Tibial artery (tissue), 4 donors: ENCODE data around the gene TMSB15A.
"Not testable (repeated sequence)": the region's sequence is repeated elsewhere in the genome, so short reads cannot be mapped to it uniquely, and the experiment has no call there.

Experiments used
- DNase-seq, 2 donors: peaks; one replicate each; pipeline ENCODE4 v3.0.0-alpha.2; 2019
- H3K27ac ChIP-seq, 2 donors: fragments of 200-600 bp; sonication (generic) in 1 of 2; 1 replicate in 1 of 2; 2 replicates in 1 of 2; pipeline ENCODE4 v1.5.1; 2018 to 2019; ENCODE audit warnings: mild to moderate bottlenecking in 1 of 2
- H3K27me3 ChIP-seq, 2 donors: fragments of 200-600 bp; sonication (generic) in 1 of 2; one replicate each; pipeline versions ENCODE4 v1.5.1 to v1.6.0; 2016 to 2019
- H3K36me3 ChIP-seq, 3 donors: fragments of 200-600 bp; sonication (generic) in 2 of 3; one replicate each; pipeline ENCODE4 v1.5.1; 2016 to 2019; ENCODE audit warnings: mild to moderate bottlenecking in 2 of 3
- H3K4me1 ChIP-seq, 4 donors: fragments of 200-600 bp; sonication (generic) in 2 of 4; 1 replicate in 3 of 4; 2 replicates in 1 of 4; pipeline ENCODE4 v1.5.1; 2016 to 2019
- H3K4me3 ChIP-seq, 2 donors: fragments of 200-600 bp; sonication (generic) in 1 of 2; 1 replicate in 1 of 2; 2 replicates in 1 of 2; pipeline ENCODE4 v1.5.1; 2018 to 2019; ENCODE audit warnings: mild to moderate bottlenecking in 2 of 2
- H3K9me3 ChIP-seq, 3 donors: fragments of 200-600 bp; sonication (generic) in 1 of 3; one replicate each; pipeline ENCODE4 v1.5.1; 2016 to 2019
- intact Hi-C: fragments of 100-400 bp; cut with DNase I; formaldehyde crosslinking; loops from one replicate; pipeline ENCODE4 v1.15.0; 2023; ENCODE audit warnings: low total_unique reads
- TF ChIP-seq, protein P1 (sequence below), 2 experiments: fragments of 200-600 bp in 1 of 2; fragments of 450-650 bp in 1 of 2; IDR thresholded peaks; one replicate each; pipeline ENCODE4 v1.5.1; 2017 to 2019; ENCODE audit warnings: antibody characterized with exemption in 2 of 2, mild to moderate bottlenecking in 1 of 2, moderate library complexity in 1 of 2

TMSB15A gene

DNA sequence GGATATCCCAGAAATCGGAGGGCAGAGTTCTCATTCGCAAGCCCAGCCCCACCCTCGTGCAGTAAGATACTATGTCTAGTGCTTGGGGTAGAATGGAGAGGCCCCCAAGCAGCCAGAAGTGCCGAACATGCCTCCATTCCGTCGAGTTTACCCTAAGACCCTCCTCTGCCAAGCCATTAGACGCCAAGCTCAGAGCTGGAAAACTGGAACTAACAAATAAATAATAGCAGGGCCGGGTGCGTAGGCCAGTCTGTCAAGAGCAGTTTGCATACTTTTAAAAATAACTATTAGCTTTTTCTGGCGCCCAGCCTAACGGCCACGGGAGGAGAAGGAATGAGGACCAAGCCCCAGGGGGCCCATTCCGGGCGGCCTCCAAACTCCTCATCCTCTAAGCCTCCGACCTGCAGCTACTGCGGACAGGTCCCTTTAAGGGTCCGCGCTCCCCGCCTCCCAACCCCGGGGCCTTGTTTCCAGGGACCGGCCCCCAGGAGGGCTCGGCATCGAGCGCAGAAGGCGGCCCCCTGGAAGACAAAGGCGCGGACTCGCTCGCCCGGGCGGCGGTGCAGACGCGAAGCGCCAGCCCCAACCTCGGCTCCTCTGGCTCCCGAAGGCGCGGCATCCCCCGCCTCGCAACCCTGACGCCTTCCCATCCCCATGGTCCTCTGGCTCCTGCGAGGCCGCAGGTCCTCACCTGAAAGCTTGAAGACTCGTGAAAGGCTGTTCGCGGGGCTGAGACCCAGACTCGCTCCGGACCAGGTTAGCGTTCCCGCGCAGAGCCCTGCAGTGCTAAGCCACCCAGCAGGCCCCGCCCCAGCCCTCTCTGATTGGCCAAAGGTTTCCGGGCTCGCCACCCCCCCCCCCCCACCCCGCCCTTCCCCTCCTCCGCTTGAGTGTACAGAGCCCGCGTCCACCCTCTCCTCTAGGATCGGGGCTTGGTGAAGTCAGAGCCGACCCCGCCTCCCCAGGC is at the start of gene TMSB15A:
TSS of gene TMSB15A (minus strand) at position 765 of the 967 bp plus-strand sequence.
- H3K27me3 ChIP-seq, result no peaks in the 10 kb centered on the region
- no peaks in the 10 kb centered on the region for H3K36me3 ChIP-seq
- H3K4me1 ChIP-seq, result peaks cover 0 to 6% (median 0%) of the 10 kb centered on the region in 4 donors
- TF ChIP-seq, protein P1, sequence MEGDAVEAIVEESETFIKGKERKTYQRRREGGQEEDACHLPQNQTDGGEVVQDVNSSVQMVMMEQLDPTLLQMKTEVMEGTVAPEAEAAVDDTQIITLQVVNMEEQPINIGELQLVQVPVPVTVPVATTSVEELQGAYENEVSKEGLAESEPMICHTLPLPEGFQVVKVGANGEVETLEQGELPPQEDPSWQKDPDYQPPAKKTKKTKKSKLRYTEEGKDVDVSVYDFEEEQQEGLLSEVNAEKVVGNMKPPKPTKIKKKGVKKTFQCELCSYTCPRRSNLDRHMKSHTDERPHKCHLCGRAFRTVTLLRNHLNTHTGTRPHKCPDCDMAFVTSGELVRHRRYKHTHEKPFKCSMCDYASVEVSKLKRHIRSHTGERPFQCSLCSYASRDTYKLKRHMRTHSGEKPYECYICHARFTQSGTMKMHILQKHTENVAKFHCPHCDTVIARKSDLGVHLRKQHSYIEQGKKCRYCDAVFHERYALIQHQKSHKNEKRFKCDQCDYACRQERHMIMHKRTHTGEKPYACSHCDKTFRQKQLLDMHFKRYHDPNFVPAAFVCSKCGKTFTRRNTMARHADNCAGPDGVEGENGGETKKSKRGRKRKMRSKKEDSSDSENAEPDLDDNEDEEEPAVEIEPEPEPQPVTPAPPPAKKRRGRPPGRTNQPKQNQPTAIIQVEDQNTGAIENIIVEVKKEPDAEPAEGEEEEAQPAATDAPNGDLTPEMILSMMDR (IDR thresholded peaks at IDR 0.05), result no peak
- no peaks in the 10 kb centered on the region for H3K9me3 ChIP-seq
- peak within 1 kb of the TSS; percentile 12 to 48 for H3K27ac ChIP-seq
- peak within 1 kb of the TSS; percentile 54 for H3K4me3 ChIP-seq
- intact Hi-C loops, result no loop called here
- DNase-seq, result peak; percentile 73 to 80

DNA sequence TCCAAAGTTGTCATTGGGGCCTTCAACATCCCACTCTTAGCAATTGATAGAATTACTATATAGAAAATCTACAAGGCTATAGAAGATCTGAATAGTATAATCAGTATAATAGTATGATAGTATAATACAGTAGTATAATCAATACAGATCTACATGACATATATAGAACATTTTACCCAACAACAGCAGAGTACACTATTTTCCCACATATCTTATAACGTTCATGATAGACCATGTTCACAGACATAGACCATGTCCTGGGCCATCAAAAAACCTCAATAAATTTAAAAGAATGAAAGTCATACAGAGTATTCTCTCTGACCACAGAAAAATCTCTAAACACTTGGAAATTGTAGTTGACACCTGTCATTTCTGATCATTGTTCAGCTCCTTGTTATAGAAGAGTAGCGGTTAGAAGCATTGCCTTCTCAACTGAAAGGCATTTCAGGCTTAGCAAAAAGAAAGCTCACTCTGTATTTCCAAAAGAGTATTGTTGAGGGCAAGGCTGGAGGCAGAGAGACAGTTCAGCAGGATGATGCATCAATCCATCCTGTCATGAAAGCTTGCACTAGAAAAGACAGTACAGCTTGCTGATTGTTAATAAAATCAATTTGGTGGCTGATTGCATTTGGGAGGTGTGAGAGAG is 44.0 kb upstream of the TMSB15A start:
- intact Hi-C loops, result no loop called here
- Histone ChIP-seq H3K27me3 (no peaks in the 10 kb centered on the region), H3K36me3 (no peaks in the 10 kb centered on the region), H3K27ac (no peak overlapping the region), H3K4me3 (no peak overlapping the region), H3K9me3 (no peaks in the 10 kb centered on the region), H3K4me1 (no peaks in the 10 kb centered on the region)
- TF ChIP-seq, protein P1 (IDR thresholded peaks at IDR 0.05), result no peak
- DNase-seq, result no peak

DNA sequence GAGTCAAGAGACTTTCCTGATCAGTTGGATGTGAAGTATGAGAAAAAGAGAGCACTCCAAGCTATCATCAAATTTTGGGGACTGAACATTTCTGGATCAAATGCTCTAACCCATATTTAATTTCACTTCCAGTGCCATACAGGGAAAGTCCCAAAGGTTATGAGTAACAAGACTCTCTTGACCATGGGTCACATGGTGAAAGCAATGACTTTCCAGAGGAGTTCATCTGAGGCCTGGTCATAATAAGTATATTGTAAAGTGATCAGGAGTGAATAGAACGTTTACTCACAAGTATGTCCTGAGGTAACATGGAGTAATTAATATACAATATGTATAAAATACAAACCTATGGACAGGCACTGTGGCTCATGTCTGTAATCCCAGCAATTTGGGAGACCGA is 42.1 kb upstream of the TMSB15A start:
- TF ChIP-seq, protein P1 (IDR thresholded peaks at IDR 0.05), result no peak
- no peaks in the 10 kb centered on the region for H3K36me3 ChIP-seq

DNA sequence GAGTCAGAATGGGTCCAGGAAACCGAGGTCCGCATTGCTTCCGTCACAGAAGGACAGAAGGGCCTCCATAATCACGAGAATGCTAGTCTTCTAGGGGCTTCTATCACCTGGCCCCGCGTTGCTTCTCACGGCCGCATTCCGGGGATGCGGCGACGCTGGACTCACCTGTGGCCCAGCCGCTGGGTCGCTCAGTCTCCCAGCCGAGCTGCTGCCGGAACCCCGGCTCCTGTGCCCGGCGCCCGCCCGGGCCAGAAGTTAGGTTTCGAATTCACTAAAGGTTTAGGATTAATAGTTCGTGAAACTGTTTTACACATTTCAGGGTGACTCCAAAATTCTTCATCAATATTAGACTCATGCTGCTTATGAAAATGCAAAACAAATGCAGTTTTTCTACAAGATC is 31.7 kb upstream of the TMSB15A start:
- intact Hi-C loops, result no loop called here
- Histone ChIP-seq H3K36me3 (no peaks in the 10 kb centered on the region), H3K27ac (no peak overlapping the region), H3K27me3 (no peaks in the 10 kb centered on the region), H3K4me1 (peaks cover 0 to 2% (median 0%) of the 10 kb centered on the region in 4 donors), H3K4me3 (no peak overlapping the region), H3K9me3 (no peaks in the 10 kb centered on the region)
- TF ChIP-seq, protein P1 (IDR thresholded peaks at IDR 0.05), result no peak
- no peak for DNase-seq

More for the DNA sequence above, 42.1 kb upstream of the TMSB15A start:
- Histone ChIP-seq H3K4me3 (no peak overlapping the region), H3K9me3 (no peaks in the 10 kb centered on the region), H3K4me1 (no peaks in the 10 kb centered on the region), H3K27ac (no peak overlapping the region), H3K27me3 (no peaks in the 10 kb centered on the region)
- no peak for DNase-seq
- intact Hi-C loops, result no loop called here

DNA sequence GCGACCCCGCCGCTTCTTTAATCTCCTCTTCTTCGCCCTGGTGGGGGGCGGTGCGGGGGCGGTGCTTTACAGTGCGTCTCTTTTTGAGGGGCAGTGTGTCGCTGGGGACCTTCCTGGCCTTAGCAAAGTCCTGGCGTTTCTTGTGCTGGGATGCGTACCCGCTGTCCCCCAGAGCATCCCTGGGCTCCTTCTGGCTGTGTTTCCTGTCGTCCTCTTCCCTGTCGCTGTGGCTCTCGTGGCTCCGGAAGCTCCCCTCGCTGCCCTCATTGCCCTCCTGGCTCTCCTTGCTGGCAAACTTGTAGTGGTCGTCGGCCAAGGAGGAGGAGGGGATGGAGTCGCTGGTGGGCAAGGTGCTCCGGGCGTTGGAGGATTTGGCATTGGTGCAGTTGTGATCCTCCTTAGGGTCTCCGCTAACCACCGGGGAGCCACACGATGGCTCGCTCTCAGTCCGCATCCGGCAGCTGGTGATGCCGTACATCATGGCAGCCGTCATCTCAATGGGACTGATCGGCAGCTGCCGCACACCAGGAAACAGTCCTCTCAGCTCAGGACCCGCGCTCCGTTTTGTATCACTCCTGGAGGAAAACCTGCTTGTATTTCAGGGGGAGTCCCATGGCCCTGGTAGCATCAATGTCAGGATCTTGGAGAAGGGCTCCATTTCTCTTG is 30.4 kb upstream of the TMSB15A start:
- TF ChIP-seq, protein P1 (IDR thresholded peaks at IDR 0.05), result no peak
- DNase-seq, result no peak

DNA sequence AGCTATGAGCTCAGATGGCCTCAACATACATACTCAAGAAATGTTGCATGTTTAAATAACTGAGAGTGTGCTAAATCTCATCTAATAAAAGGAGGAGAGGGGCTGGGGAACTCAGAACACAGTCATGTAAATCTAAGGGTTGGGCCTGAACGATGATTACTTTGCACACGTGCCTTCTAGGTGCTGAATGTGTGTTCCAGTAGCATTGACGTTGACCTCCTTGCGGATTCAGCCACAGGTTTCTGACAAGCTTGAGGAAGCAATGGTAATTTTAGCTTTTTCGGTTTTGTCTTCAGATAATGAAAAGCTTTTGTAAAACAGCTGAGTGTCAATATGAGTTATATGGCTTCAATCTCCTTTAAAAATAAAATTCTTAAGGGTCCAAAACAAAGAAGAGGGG is 29.6 kb upstream of the TMSB15A start:
- H3K27ac ChIP-seq, H3K4me3 ChIP-seq, H3K4me1 ChIP-seq, DNase-seq, intact Hi-C loops, H3K36me3 ChIP-seq, H3K9me3 ChIP-seq, H3K27me3 ChIP-seq: not testable (repeated sequence)

More for the DNA sequence above, 30.4 kb upstream of the TMSB15A start:
- Histone ChIP-seq H3K27ac (no peak overlapping the region), H3K9me3 (no peaks in the 10 kb centered on the region), H3K4me1 (peaks cover 0 to 2% (median 0%) of the 10 kb centered on the region in 4 donors), H3K36me3 (no peaks in the 10 kb centered on the region), H3K27me3 (no peaks in the 10 kb centered on the region), H3K4me3 (peak overlapping the region; percentile 29 to 39)
- intact Hi-C loops, result no loop called here
